Measurements from ENCODE around the gene RUFY3.
"Not testable (repeated sequence)": the region's sequence is repeated elsewhere in the genome, so short reads cannot be mapped to it uniquely, and the experiment has no call there.

RUFY3 gene

DNA sequence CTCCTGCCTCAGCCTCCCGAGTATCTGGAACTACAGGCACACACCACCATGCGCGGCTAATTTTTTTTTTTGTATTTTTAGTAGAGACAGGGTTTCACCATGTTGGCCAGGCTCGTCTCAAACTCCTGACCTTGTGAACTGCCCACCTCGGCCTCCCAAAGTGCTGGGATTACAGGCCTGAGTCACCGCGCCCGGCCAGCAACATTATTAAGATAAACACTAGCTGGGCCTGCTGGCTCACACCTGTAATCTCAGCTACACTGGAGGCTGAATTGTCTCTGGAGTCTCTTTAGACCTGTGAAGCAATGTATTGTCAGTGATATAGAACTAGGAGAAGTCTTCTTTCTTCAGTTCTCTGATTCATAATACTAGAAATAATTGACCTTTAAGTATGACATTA is 23.3 kb upstream of the RUFY3 start:
- not testable (repeated sequence) for H3K27me3 Mint-ChIP-seq; H3K27ac Mint-ChIP-seq; DNase-seq (ENCODE audit: low spot score in 2 of 2); H3K9me3 Mint-ChIP-seq; H3K36me3 Mint-ChIP-seq; H3K4me1 Mint-ChIP-seq; H3K4me3 Mint-ChIP-seq; ATAC-seq (ENCODE audit: low read depth)

GRCh38 chr4:70700712-70701111 is 21.1 kb upstream of the RUFY3 start:
- Mint-ChIP-seq H3K4me3 (no peak overlapping the region), H3K9me3 (no peaks in the 10 kb centered on the region), H3K4me1 (peaks cover 10% of the 10 kb centered on the region), H3K36me3 (no peaks in the 10 kb centered on the region), H3K27ac (no peak overlapping the region), H3K27me3 (no peaks in the 10 kb centered on the region)
- ATAC-seq (ENCODE audit: low read depth), result no peak
- no peak for DNase-seq (ENCODE audit: low spot score in 2 of 2)

DNA sequence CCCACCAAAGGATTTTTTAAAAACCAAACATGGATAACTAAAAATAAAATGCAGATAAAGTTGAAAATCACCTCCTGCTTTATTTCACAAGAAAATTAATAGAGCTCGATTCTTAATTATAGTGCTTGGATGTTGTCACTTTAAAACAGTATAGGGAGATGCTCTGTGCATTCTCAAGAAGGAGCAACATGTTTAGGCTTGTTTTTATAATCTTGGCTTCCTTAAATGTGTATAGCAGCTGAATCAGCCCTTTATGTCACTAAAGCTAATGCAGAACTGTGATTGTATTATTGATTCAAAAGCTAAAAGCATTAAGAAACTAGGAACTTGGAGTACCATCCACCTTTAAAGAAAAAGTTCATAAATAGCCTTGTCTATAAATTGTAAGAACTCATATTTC is 20.5 kb upstream of the RUFY3 start:
- H3K9me3 Mint-ChIP-seq, result no peaks in the 10 kb centered on the region
- ATAC-seq (ENCODE audit: low read depth), result no peak
- no peak overlapping the region for H3K27ac Mint-ChIP-seq

DNA sequence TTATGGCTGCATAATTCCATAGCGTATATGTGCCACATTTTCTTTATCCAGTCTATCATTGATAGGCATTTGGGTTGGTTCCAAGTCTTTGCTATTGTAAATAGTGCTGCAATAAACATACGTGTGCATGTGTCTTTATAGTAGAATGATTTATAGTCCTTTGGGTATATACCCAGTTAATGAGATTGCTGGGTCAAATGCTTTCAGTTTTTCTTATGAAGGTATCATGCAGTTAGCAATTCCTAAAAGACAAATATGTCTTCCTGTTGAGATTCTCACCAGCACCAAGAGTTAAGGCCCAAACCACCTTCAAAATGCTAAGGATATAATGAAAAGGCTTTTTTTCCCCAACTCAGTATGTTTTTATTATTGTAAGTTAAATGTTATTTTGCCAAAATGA is 19.2 kb upstream of the RUFY3 start:
- peaks cover 17% of the 10 kb centered on the region for H3K4me1 Mint-ChIP-seq
- H3K36me3 Mint-ChIP-seq; H3K27ac Mint-ChIP-seq; ATAC-seq (ENCODE audit: low read depth); H3K4me3 Mint-ChIP-seq; DNase-seq (ENCODE audit: low spot score in 2 of 2); H3K27me3 Mint-ChIP-seq; H3K9me3 Mint-ChIP-seq: not testable (repeated sequence)

More for the DNA sequence above, 20.5 kb upstream of the RUFY3 start:
- Mint-ChIP-seq H3K4me1 (peaks cover 15% of the 10 kb centered on the region), H3K36me3 (no peaks in the 10 kb centered on the region), H3K4me3 (no peak overlapping the region), H3K27me3 (no peaks in the 10 kb centered on the region)
- DNase-seq (ENCODE audit: low spot score in 2 of 2), result no peak

DNA sequence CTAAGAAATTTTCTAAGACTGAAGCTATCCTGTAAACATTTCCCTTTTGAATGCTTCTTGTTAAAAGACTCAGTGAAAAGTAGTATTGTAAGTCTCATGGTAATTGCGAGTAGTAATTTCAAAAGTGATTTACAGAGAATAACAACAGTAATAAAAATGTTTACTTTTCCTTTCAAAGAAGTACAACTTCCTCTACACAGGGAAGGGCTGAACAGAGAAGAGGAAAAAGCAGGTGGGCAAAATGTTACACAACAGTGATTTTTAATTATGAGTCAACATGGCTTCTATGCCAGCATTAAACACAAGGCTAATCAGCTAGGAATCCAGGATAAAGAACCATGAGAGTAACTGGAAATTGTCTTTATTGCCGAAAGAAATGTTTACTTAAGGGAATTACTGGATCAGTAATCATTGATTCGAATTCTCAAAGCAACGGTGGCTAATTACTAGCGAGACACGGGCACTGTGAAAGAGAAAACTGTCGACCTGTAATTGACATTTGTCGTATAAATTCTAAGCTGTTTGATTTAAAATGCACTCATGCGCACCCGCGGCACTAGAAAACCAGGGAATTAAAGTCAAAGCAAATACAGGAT is 18.0 kb upstream of the RUFY3 start:
- H3K27ac Mint-ChIP-seq, result peak overlapping the region; percentile 96
- H3K4me3 Mint-ChIP-seq, result peak overlapping the region; percentile 97
- H3K27me3 Mint-ChIP-seq, result no peaks in the 10 kb centered on the region
- H3K36me3 Mint-ChIP-seq, result no peaks in the 10 kb centered on the region
- H3K4me1 Mint-ChIP-seq, result peaks cover 18% of the 10 kb centered on the region
- DNase-seq (ENCODE audit: low spot score in 2 of 2) (no peak), ATAC-seq (ENCODE audit: low read depth) (no peak)
- no peaks in the 10 kb centered on the region for H3K9me3 Mint-ChIP-seq

GRCh38 chr4:70704215-70704930 is 17.4 kb upstream of the RUFY3 start:
- DNase-seq (ENCODE audit: low spot score in 2 of 2) (peak; percentile 41 to 55), ATAC-seq (ENCODE audit: low read depth) (peak; percentile 52)
- peaks cover 21% of the 10 kb centered on the region for H3K4me1 Mint-ChIP-seq
- no peaks in the 10 kb centered on the region for H3K27me3 Mint-ChIP-seq
- no peaks in the 10 kb centered on the region for H3K9me3 Mint-ChIP-seq
- H3K27ac Mint-ChIP-seq, result peak overlapping the region; percentile 96
- H3K4me3 Mint-ChIP-seq, result peak overlapping the region; percentile 97
- H3K36me3 Mint-ChIP-seq, result no peaks in the 10 kb centered on the region

DNA sequence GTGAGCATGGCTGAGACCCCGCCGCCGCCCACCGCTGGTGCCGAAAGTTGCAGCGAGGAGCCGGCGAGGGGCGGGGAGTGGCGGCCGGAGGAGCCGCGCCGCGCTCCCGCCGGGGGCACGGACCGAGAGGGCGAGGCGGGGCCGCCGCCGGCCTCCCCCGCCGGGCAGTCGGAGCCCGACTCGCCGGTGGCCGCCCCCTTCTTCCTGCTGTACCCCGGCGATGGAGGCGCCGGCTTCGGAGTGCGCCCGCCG is 16.9 kb upstream of the RUFY3 start:
- peak overlapping the region; percentile 96 for H3K27ac Mint-ChIP-seq
- no peaks in the 10 kb centered on the region for H3K9me3 Mint-ChIP-seq
- no peaks in the 10 kb centered on the region for H3K27me3 Mint-ChIP-seq
- H3K36me3 Mint-ChIP-seq, result no peaks in the 10 kb centered on the region
- ATAC-seq (ENCODE audit: low read depth) (no peak), DNase-seq (ENCODE audit: low spot score in 2 of 2) (peak; percentile 12 to 72)
- H3K4me3 Mint-ChIP-seq, result peak overlapping the region; percentile 97
- H3K4me1 Mint-ChIP-seq, result peaks cover 26% of the 10 kb centered on the region

GRCh38 chr4:70705183-70706043 is 16.4 kb upstream of the RUFY3 start:
- Mint-ChIP-seq H3K27me3 (no peaks in the 10 kb centered on the region), H3K9me3 (no peaks in the 10 kb centered on the region), H3K4me3 (peak overlapping the region; percentile 97), H3K27ac (peak overlapping the region; percentile 91), H3K4me1 (peaks cover 27% of the 10 kb centered on the region), H3K36me3 (no peaks in the 10 kb centered on the region)
- ATAC-seq (ENCODE audit: low read depth), result peak; percentile 68
- DNase-seq (ENCODE audit: low spot score in 2 of 2), result peak; percentile 58 to 75

DNA sequence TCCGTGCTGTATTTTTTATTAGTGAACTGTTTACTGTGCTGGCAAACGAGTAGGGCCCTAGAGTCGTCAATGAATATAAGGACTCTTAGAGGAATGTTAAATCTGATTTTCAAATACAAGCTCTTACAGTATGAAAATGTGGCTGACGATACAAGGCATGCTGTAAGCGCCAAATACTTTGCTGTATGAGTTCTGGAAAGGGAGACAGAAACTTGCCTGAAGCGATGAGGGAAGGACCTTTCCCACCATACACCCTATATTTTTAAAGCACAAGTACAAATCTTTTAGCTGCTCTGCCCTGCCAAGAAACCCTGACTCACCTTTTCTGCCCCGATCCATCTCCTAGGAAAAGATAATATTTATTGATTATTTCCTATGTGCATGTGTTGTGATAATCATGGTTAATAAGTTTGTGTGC is 15.7 kb upstream of the RUFY3 start:
- ATAC-seq (ENCODE audit: low read depth) (no peak), DNase-seq (ENCODE audit: low spot score in 2 of 2) (no peak)
- H3K4me3 Mint-ChIP-seq, result peak overlapping the region; percentile 91
- peaks cover 27% of the 10 kb centered on the region for H3K4me1 Mint-ChIP-seq
- no peaks in the 10 kb centered on the region for H3K36me3 Mint-ChIP-seq
- peak overlapping the region; percentile 91 for H3K27ac Mint-ChIP-seq
- H3K27me3 Mint-ChIP-seq, result no peaks in the 10 kb centered on the region
- no peaks in the 10 kb centered on the region for H3K9me3 Mint-ChIP-seq

DNA sequence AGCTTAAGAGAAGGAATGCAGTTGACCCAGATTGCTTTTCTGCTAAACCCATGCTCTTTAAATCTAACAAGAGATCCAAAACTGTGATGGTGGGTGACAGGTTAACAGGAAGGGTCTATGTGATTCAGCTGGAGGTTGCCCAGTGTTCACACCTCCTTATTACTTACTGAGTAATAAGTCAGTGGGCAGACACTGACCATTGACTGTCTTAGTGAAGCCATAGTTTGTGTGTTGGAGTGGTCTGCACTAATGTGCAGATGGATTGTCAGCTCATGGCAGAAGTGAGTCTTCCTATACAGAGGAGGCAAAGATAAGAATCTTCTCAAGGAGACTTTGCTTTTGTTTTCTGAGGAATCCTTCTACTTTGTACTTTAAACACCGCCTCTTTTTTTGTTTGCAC is 15.2 kb upstream of the RUFY3 start:
- Mint-ChIP-seq H3K36me3 (no peaks in the 10 kb centered on the region), H3K27ac (peak overlapping the region; percentile 91), H3K9me3 (no peaks in the 10 kb centered on the region), H3K4me1 (peaks cover 27% of the 10 kb centered on the region), H3K4me3 (peak overlapping the region; percentile 91), H3K27me3 (no peaks in the 10 kb centered on the region)
- ATAC-seq (ENCODE audit: low read depth) (no peak), DNase-seq (ENCODE audit: low spot score in 2 of 2) (no peak)

DNA sequence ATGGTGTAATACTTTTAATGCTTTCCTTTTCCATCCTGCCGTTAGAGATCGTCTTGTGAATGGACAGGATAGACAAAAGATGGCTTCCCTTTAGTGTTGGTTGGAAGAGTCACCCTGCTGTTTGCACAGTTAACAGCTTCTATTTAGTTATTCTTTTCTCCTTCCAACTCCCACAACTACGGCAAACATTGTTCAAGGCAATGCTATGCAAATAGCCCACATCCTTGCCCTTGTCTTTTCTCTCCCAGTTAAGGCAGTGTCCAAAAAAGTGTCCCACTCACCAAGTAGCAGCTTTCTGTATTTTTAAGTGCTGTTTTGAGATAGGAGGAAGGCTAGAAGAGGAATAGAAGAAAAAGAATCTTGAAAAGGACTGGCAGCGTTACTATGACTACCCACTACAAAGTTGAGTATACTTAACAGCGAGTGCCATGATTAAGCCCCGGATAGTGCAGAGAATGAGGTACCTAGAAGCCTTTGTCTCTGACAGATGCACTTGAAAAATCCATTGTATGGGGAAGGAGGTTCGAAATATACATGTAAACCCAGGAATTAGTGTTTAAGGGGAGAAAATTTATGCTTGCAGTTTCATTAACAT is 12.1 kb upstream of the RUFY3 start:
- DNase-seq (ENCODE audit: low spot score in 2 of 2), result no peak
- H3K4me1 Mint-ChIP-seq, result peaks cover 43% of the 10 kb centered on the region
- no peaks in the 10 kb centered on the region for H3K36me3 Mint-ChIP-seq
- no peaks in the 10 kb centered on the region for H3K27me3 Mint-ChIP-seq
- no peak overlapping the region for H3K4me3 Mint-ChIP-seq
- no peaks in the 10 kb centered on the region for H3K9me3 Mint-ChIP-seq
- no peak overlapping the region for H3K27ac Mint-ChIP-seq
- no peak for ATAC-seq (ENCODE audit: low read depth)

DNA sequence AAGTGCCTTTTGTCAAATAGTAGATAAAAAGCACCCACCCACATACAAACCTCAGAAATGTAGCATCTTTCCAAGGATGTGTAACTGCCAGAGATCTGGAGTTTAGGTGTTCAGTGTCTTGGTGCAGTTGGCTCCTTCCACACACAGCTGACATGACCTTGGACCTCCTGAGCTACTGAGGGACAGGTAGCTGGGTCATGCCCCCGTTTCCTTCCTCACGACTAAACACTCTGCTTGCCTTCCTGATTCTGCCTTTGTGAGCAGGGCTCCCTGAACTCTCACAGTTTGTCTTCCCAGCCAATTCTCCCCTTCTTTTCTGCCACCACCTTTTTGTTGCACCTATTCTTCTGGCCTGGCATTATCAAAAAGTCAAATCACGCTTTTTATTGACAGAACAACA is 10.2 kb upstream of the RUFY3 start:
- H3K4me1 Mint-ChIP-seq, result peaks cover 42% of the 10 kb centered on the region
- H3K27ac Mint-ChIP-seq, result peak overlapping the region; percentile 83
- H3K9me3 Mint-ChIP-seq, result no peaks in the 10 kb centered on the region
- ATAC-seq (ENCODE audit: low read depth) (no peak), DNase-seq (ENCODE audit: low spot score in 2 of 2) (no peak)
- no peaks in the 10 kb centered on the region for H3K36me3 Mint-ChIP-seq
- peak overlapping the region; percentile 35 for H3K4me3 Mint-ChIP-seq
- no peaks in the 10 kb centered on the region for H3K27me3 Mint-ChIP-seq

DNA sequence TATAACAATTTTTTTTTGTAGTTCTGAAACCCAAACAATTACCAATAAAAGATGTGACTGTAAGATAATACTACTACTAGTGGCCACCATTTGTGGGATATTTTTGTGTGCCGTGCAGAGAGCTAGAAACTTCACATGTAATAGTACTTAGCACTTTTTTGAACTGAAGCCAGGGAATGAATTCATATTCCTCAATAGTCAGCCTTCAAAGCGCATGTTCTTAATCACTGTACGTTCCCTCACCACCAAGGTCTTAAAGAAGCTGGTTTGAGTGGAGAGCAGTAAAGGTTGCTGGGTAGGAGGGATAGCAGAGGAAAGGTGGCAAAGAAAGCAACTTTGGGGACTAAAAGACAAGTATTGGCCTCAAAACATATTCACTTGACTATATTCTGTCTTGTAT is 9.6 kb upstream of the RUFY3 start:
- no peak for DNase-seq (ENCODE audit: low spot score in 2 of 2)
- Mint-ChIP-seq H3K36me3 (no peaks in the 10 kb centered on the region), H3K27ac (peak overlapping the region; percentile 83), H3K4me3 (peak overlapping the region; percentile 35), H3K4me1 (peaks cover 42% of the 10 kb centered on the region), H3K9me3 (no peaks in the 10 kb centered on the region), H3K27me3 (no peaks in the 10 kb centered on the region)
- no peak for ATAC-seq (ENCODE audit: low read depth)
